ENCODE results near the gene LRRC27.

GRCh38 chr10:132387764-132388210, 55.8 kb downstream of the LRRC27 start:
- TF ChIP-seq, protein P1, sequence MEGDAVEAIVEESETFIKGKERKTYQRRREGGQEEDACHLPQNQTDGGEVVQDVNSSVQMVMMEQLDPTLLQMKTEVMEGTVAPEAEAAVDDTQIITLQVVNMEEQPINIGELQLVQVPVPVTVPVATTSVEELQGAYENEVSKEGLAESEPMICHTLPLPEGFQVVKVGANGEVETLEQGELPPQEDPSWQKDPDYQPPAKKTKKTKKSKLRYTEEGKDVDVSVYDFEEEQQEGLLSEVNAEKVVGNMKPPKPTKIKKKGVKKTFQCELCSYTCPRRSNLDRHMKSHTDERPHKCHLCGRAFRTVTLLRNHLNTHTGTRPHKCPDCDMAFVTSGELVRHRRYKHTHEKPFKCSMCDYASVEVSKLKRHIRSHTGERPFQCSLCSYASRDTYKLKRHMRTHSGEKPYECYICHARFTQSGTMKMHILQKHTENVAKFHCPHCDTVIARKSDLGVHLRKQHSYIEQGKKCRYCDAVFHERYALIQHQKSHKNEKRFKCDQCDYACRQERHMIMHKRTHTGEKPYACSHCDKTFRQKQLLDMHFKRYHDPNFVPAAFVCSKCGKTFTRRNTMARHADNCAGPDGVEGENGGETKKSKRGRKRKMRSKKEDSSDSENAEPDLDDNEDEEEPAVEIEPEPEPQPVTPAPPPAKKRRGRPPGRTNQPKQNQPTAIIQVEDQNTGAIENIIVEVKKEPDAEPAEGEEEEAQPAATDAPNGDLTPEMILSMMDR (IDR thresholded peaks at IDR 0.05), result peak; percentile 66 to 82 (median 78)
- peak in 1 of 2 donors; percentile 17 for TF ChIP-seq POLR2A (IDR thresholded peaks at IDR 0.05)
